ENCODE results near the gene ELP4.

The ELP4 gene

GRCh38 chr11:31643857-31644256 is 134.3 kb downstream of the ELP4 start:
- Histone ChIP-seq H3K27ac (replicated peaks; ENCODE audit: low read length) (no peak overlapping the region), H3K23ac (ENCODE audit: low read depth, low read length, poor library complexity) (no peak overlapping the region), H2BK120ac (ENCODE audit: low read depth, low read length) (no peak overlapping the region), H3K4me1 (ENCODE audit: control insufficient read depth in 2 of 2, insufficient read depth in 1 of 2, low read depth in 1 of 2, low read length in 2 of 2) (peaks cover 0 to 3% of the 10 kb centered on the region in 2 donors), H4K8ac (ENCODE audit: low read depth, low read length) (no peak overlapping the region), H3K4ac (ENCODE audit: low read length) (no peak overlapping the region), H3K9ac (ENCODE audit: low read depth, low read length, poor library complexity) (no peak overlapping the region), H2AFZ (ENCODE audit: low read length) (no peak overlapping the region), H2BK12ac (ENCODE audit: low read length) (no peak overlapping the region), H3K9me3 (replicated peaks in 1 of 2; ENCODE audit: control insufficient read depth in 2 of 2, insufficient read depth in 1 of 2, low read depth in 1 of 2, low read length in 2 of 2) (no peaks in the 10 kb centered on the region), H2AK5ac (ENCODE audit: low read depth, low read length) (no peak overlapping the region), H3K4me3 (ENCODE audit: low read length in 2 of 2) (no peak overlapping the region), H3K4me2 (ENCODE audit: insufficient read depth, low read length, poor library complexity, severe bottlenecking) (no peak overlapping the region), H3K14ac (ENCODE audit: low read length) (no peak overlapping the region), H2BK15ac (ENCODE audit: low read length) (no peak overlapping the region), H3K36me3 (replicated peaks in 1 of 2; ENCODE audit: control insufficient read depth in 2 of 2, insufficient read depth in 2 of 2, low read length in 2 of 2) (no peaks in the 10 kb centered on the region), H4K91ac (ENCODE audit: low read depth, low read length, poor library complexity) (no peak overlapping the region), H2BK5ac (ENCODE audit: low read length) (no peak overlapping the region), H3K79me1 (ENCODE audit: low read depth, low read length) (no peaks in the 10 kb centered on the region), H3K18ac (ENCODE audit: low read length) (no peak overlapping the region), H3K27me3 (ENCODE audit: control insufficient read depth in 3 of 3, insufficient read depth in 3 of 3, low read depth in 1 of 3, low read length in 3 of 3) (no peaks in the 10 kb centered on the region)
- DNase-seq (ENCODE audit: low spot score): no peak
- WGBS, 2 donors (ENCODE audit: extremely low coverage in 2 of 2, insufficient read length in 2 of 2, insufficient replicate concordance in 1 of 2): no CpG with 5 or more reads among the region's 1 CpG

DNA sequence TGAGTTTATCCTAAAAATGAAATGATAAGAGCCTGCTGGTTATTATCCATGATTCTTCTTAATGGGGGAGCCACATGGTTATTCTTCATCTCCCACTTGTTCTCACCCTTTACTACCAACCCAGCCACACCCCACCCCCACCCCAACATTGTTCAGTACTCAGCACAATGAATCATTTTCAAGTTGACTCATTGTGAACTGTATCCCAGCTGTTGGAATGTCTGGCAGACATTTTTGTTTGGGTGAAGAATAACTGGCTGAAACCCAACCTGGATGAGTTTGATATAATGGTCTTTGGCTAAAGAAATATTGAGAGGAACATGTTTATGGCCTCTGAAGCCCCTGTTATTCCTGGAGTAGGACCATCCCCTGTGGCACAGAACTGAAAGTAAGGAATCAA is 136.2 kb downstream of the ELP4 start:
- no peak overlapping the region for H3K27ac ChIP-seq (replicated peaks; ENCODE audit: low read length)
- H3K4me3 ChIP-seq (ENCODE audit: low read length in 2 of 2): no peak overlapping the region
- H2AK5ac ChIP-seq (ENCODE audit: low read depth, low read length): no peak overlapping the region
- no peak overlapping the region for H2BK12ac ChIP-seq (ENCODE audit: low read length)
- H4K91ac ChIP-seq (ENCODE audit: low read depth, low read length, poor library complexity): no peak overlapping the region
- H2BK15ac ChIP-seq (ENCODE audit: low read length): no peak overlapping the region
- no peak overlapping the region for H3K14ac ChIP-seq (ENCODE audit: low read length)
- H2BK120ac ChIP-seq (ENCODE audit: low read depth, low read length): no peak overlapping the region
- no peak overlapping the region for H3K4ac ChIP-seq (ENCODE audit: low read length)
- no peak overlapping the region for H3K9ac ChIP-seq (ENCODE audit: low read depth, low read length, poor library complexity)
- H3K36me3 ChIP-seq (replicated peaks in 1 of 2; ENCODE audit: control insufficient read depth in 2 of 2, insufficient read depth in 2 of 2, low read length in 2 of 2): no peaks in the 10 kb centered on the region
- no peak overlapping the region for H3K18ac ChIP-seq (ENCODE audit: low read length)
- no peaks in the 10 kb centered on the region for H3K79me1 ChIP-seq (ENCODE audit: low read depth, low read length)
- no peak overlapping the region for H3K4me2 ChIP-seq (ENCODE audit: insufficient read depth, low read length, poor library complexity, severe bottlenecking)
- no peaks in the 10 kb centered on the region for H3K9me3 ChIP-seq (replicated peaks in 1 of 2; ENCODE audit: control insufficient read depth in 2 of 2, insufficient read depth in 1 of 2, low read depth in 1 of 2, low read length in 2 of 2)
- H3K4me1 ChIP-seq (ENCODE audit: control insufficient read depth in 2 of 2, insufficient read depth in 1 of 2, low read depth in 1 of 2, low read length in 2 of 2): peaks cover 0 to 8% of the 10 kb centered on the region in 2 donors
- no peak overlapping the region for H2BK5ac ChIP-seq (ENCODE audit: low read length)
- H4K8ac ChIP-seq (ENCODE audit: low read depth, low read length): no peak overlapping the region
- DNase-seq (ENCODE audit: low spot score): no peak
- no peak overlapping the region for H3K23ac ChIP-seq (ENCODE audit: low read depth, low read length, poor library complexity)
- no peaks in the 10 kb centered on the region for H3K27me3 ChIP-seq (ENCODE audit: control insufficient read depth in 3 of 3, insufficient read depth in 3 of 3, low read depth in 1 of 3, low read length in 3 of 3)
- no peak overlapping the region for H2AFZ ChIP-seq (ENCODE audit: low read length)

DNA sequence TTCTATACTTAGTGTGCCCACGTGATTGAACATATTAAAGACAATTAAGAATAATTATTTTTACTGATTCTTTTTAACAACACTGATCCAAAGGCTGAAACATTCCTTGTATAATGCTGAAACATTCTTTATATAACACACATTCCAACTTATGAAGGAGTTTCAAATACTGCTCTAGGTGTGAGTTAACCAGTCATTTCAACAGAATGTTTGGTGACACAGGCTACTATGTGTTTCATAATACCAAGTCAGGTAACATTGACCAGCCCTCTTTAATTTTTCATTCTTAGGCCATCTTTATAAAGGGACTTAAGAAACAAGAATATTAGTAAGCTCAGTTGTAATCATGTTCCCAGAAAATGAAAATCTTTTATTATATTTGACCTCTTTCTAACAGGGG is 136.6 kb downstream of the ELP4 start:
- H2BK120ac ChIP-seq (ENCODE audit: low read depth, low read length): no peak overlapping the region
- no peak overlapping the region for H2BK15ac ChIP-seq (ENCODE audit: low read length)
- H3K27me3 ChIP-seq (ENCODE audit: control insufficient read depth in 3 of 3, insufficient read depth in 3 of 3, low read depth in 1 of 3, low read length in 3 of 3): no peaks in the 10 kb centered on the region
- no peak overlapping the region for H3K9ac ChIP-seq (ENCODE audit: low read depth, low read length, poor library complexity)
- peaks cover 0 to 9% of the 10 kb centered on the region in 2 donors for H3K4me1 ChIP-seq (ENCODE audit: control insufficient read depth in 2 of 2, insufficient read depth in 1 of 2, low read depth in 1 of 2, low read length in 2 of 2)
- no peaks in the 10 kb centered on the region for H3K36me3 ChIP-seq (replicated peaks in 1 of 2; ENCODE audit: control insufficient read depth in 2 of 2, insufficient read depth in 2 of 2, low read length in 2 of 2)
- no peak overlapping the region for H3K4me2 ChIP-seq (ENCODE audit: insufficient read depth, low read length, poor library complexity, severe bottlenecking)
- H3K79me1 ChIP-seq (ENCODE audit: low read depth, low read length): no peaks in the 10 kb centered on the region
- DNase-seq (ENCODE audit: low spot score): no peak
- H2BK12ac ChIP-seq (ENCODE audit: low read length): no peak overlapping the region
- no peak overlapping the region for H2AFZ ChIP-seq (ENCODE audit: low read length)
- no peak overlapping the region for H4K8ac ChIP-seq (ENCODE audit: low read depth, low read length)
- WGBS, 2 donors (ENCODE audit: extremely low coverage in 2 of 2, insufficient read length in 2 of 2, insufficient replicate concordance in 1 of 2): no CpG with 5 or more reads among the region's 1 CpG
- no peak overlapping the region for H3K23ac ChIP-seq (ENCODE audit: low read depth, low read length, poor library complexity)
- no peak overlapping the region for H2AK5ac ChIP-seq (ENCODE audit: low read depth, low read length)
- H3K9me3 ChIP-seq (replicated peaks in 1 of 2; ENCODE audit: control insufficient read depth in 2 of 2, insufficient read depth in 1 of 2, low read depth in 1 of 2, low read length in 2 of 2): no peaks in the 10 kb centered on the region
- no peak overlapping the region for H3K4me3 ChIP-seq (ENCODE audit: low read length in 2 of 2)
- no peak overlapping the region for H3K18ac ChIP-seq (ENCODE audit: low read length)
- no peak overlapping the region for H2BK5ac ChIP-seq (ENCODE audit: low read length)
- no peak overlapping the region for H3K27ac ChIP-seq (replicated peaks; ENCODE audit: low read length)
- no peak overlapping the region for H3K14ac ChIP-seq (ENCODE audit: low read length)
- no peak overlapping the region for H3K4ac ChIP-seq (ENCODE audit: low read length)
- no peak overlapping the region for H4K91ac ChIP-seq (ENCODE audit: low read depth, low read length, poor library complexity)

GRCh38 chr11:31649129-31649966 is 139.8 kb downstream of the ELP4 start:
- Histone ChIP-seq H3K27me3 (ENCODE audit: control insufficient read depth in 3 of 3, insufficient read depth in 3 of 3, low read depth in 1 of 3, low read length in 3 of 3) (no peaks in the 10 kb centered on the region), H3K4me3 (ENCODE audit: low read length in 2 of 2) (no peak overlapping the region), H2BK5ac (ENCODE audit: low read length) (no peak overlapping the region), H3K4me1 (ENCODE audit: control insufficient read depth in 2 of 2, insufficient read depth in 1 of 2, low read depth in 1 of 2, low read length in 2 of 2) (peaks cover 0 to 10% of the 10 kb centered on the region in 2 donors), H3K9ac (ENCODE audit: low read depth, low read length, poor library complexity) (no peak overlapping the region), H3K4ac (ENCODE audit: low read length) (no peak overlapping the region), H3K79me1 (ENCODE audit: low read depth, low read length) (no peaks in the 10 kb centered on the region), H2BK120ac (ENCODE audit: low read depth, low read length) (no peak overlapping the region), H3K4me2 (ENCODE audit: insufficient read depth, low read length, poor library complexity, severe bottlenecking) (no peak overlapping the region), H3K27ac (replicated peaks; ENCODE audit: low read length) (no peak overlapping the region), H3K18ac (ENCODE audit: low read length) (no peak overlapping the region), H2BK15ac (ENCODE audit: low read length) (no peak overlapping the region), H3K9me3 (replicated peaks in 1 of 2; ENCODE audit: control insufficient read depth in 2 of 2, insufficient read depth in 1 of 2, low read depth in 1 of 2, low read length in 2 of 2) (no peaks in the 10 kb centered on the region), H4K8ac (ENCODE audit: low read depth, low read length) (no peak overlapping the region), H2AK5ac (ENCODE audit: low read depth, low read length) (no peak overlapping the region), H2AFZ (ENCODE audit: low read length) (no peak overlapping the region), H2BK12ac (ENCODE audit: low read length) (no peak overlapping the region), H3K14ac (ENCODE audit: low read length) (no peak overlapping the region), H3K36me3 (replicated peaks in 1 of 2; ENCODE audit: control insufficient read depth in 2 of 2, insufficient read depth in 2 of 2, low read length in 2 of 2) (no peaks in the 10 kb centered on the region), H4K91ac (ENCODE audit: low read depth, low read length, poor library complexity) (no peak overlapping the region), H3K23ac (ENCODE audit: low read depth, low read length, poor library complexity) (no peak overlapping the region)
- WGBS, 2 donors (ENCODE audit: extremely low coverage in 2 of 2, insufficient read length in 2 of 2, insufficient replicate concordance in 1 of 2): no CpG with 5 or more reads among the region's 6 CpGs
- no peak for DNase-seq (ENCODE audit: low spot score)
